Endodermal cell (in vitro differentiated cells): ENCODE results near the gene FTCD. TPM values are rescaled to one million over a fixed set of nuclear protein-coding genes. Genes with fewer than 3 reads are reported as not detected.

Experiments
- DNase-seq: peaks from one replicate; pipeline ENCODE4 v3.0.0-alpha.2; 2017
- H3K27ac ChIP-seq: 2 replicates; pipeline ENCODE4 v1.5.1; 2013; ENCODE audit warnings: mild to moderate bottlenecking, low read depth, low read length, moderate library complexity
- H3K27me3 ChIP-seq: 2 replicates; pipeline ENCODE4 v1.6.1; 2013; ENCODE audit warnings: mild to moderate bottlenecking, low read length, moderate library complexity; ENCODE audit not compliant: insufficient read depth, control insufficient read depth, poor library complexity, severe bottlenecking
- H3K36me3 ChIP-seq: 2 replicates; pipeline ENCODE4 v1.7.0; 2013; ENCODE audit warnings: mild to moderate bottlenecking, low read length, moderate library complexity; ENCODE audit not compliant: control insufficient read depth, insufficient read depth
- H3K4me1 ChIP-seq: one replicate; pipeline ENCODE4 v1.7.0; 2013; ENCODE audit warnings: low read length; ENCODE audit not compliant: control insufficient read depth, insufficient read depth
- H3K4me3 ChIP-seq: 2 replicates; pipeline ENCODE4 v1.5.1; 2013; ENCODE audit warnings: mild to moderate bottlenecking, low read length, moderate library complexity
- H3K9ac ChIP-seq: 2 replicates; pipeline ENCODE4 v1.6.1; 2013; ENCODE audit warnings: mild to moderate bottlenecking, low read length, moderate library complexity; ENCODE audit not compliant: poor library complexity, severe bottlenecking; ENCODE audit errors: extremely low read depth
- H3K9me3 ChIP-seq: 2 replicates; pipeline ENCODE4 v1.6.1; 2013; ENCODE audit warnings: mild to moderate bottlenecking, low read length, moderate library complexity; ENCODE audit not compliant: control insufficient read depth
- H3K27ac Mint-ChIP-seq: 2 replicates; pipeline ENCODE4 v1.8.0; 2020; ENCODE audit warnings: mixed read lengths
- H3K27me3 Mint-ChIP-seq: 2 replicates; pipeline ENCODE4 v1.8.0; 2021; ENCODE audit warnings: mild to moderate bottlenecking, mixed read lengths; ENCODE audit not compliant: insufficient read depth
- H3K36me3 Mint-ChIP-seq: 2 replicates; pipeline ENCODE4 v1.8.0; 2020; ENCODE audit warnings: low read depth, mixed read lengths
- H3K4me1 Mint-ChIP-seq: 2 replicates; pipeline ENCODE4 v1.8.0; 2020; ENCODE audit warnings: mixed read lengths
- H3K4me3 Mint-ChIP-seq: 2 replicates; pipeline ENCODE4 v1.8.0; 2020; ENCODE audit warnings: mild to moderate bottlenecking, moderate library complexity, mixed read lengths
- H3K9me3 Mint-ChIP-seq: 2 replicates; pipeline ENCODE4 v1.8.0; 2020; ENCODE audit warnings: mild to moderate bottlenecking, mixed read lengths
- WGBS, 2 experiments: methylation state at CpG; one replicate each; pipeline versions ENCODE4 v1.1.5 to v1.1.7; 2013; ENCODE audit warnings: missing lambda C conversion rate in 2 of 2, mixed read lengths in 1 of 2; ENCODE audit not compliant: insufficient coverage in 1 of 2, insufficient read length in 1 of 2; 5-methylcytosine and 5-hydroxymethylcytosine counted together
- total RNA-seq, 2 donors: library from RNA; stranded (reverse); fragmentation: NEBNext Ultra II Directional in 1 of 2; extraction: Animal tissue kit (Norgen Biotek cat#: 25700) in 1 of 2; gene quantifications; 2 replicates in 1 of 2; 3 replicates in 1 of 2; pipeline ENCODE4 v1.2.1, GENCODE V29; 2021
- TF ChIP-seq, protein P1 (sequence below): fragments of 200-600 bp; sonication (generic); conservative IDR thresholded peaks from 2 replicates; pipeline ENCODE4 v1.5.0; 2021; ENCODE audit warnings: antibody characterized with exemption, mild to moderate bottlenecking

FTCD gene
- total RNA-seq, 2 donors from 2014 or later = 3.5 to 4.6 TPM

DNA sequence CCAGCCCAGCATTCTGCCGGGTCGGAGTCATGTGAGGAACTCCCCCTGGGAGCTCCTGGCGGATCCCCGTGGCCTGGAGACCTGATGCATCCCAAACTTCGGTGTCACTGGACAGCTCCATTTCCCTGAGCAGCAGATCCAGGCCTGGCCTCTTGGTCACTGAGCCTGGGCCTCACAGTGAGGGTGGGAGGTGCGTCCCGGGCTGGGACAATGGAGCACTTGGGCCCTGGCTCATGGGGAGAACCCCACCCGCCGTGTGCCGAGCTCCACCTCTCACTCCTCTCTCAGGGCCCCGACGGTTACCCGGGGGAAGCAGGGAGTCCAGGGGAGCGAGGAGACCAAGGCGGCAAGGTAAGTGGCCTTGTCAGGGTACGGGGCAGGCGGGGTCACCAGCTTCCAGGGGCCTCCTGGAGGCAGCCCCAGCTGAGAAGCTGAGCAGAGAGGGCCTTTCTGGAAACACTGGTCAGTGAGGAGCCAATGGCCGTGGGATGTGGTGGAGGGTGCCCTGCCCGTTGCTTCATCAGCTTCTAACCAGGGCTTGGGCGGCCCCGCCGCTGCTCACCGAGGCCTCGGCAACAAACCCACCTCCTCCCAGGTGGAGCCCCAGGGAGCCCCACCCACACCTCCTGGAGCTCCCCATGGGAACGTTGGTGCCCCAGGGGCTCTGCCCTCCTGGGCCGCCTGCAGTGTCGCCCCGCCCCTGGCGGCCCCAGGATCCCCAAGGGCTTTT, 37.6 kb downstream of the FTCD start:
- H3K27ac Mint-ChIP-seq = no peak overlapping the region
- no peak overlapping the region for H3K27ac ChIP-seq
- peak; percentile 38 for DNase-seq

DNA sequence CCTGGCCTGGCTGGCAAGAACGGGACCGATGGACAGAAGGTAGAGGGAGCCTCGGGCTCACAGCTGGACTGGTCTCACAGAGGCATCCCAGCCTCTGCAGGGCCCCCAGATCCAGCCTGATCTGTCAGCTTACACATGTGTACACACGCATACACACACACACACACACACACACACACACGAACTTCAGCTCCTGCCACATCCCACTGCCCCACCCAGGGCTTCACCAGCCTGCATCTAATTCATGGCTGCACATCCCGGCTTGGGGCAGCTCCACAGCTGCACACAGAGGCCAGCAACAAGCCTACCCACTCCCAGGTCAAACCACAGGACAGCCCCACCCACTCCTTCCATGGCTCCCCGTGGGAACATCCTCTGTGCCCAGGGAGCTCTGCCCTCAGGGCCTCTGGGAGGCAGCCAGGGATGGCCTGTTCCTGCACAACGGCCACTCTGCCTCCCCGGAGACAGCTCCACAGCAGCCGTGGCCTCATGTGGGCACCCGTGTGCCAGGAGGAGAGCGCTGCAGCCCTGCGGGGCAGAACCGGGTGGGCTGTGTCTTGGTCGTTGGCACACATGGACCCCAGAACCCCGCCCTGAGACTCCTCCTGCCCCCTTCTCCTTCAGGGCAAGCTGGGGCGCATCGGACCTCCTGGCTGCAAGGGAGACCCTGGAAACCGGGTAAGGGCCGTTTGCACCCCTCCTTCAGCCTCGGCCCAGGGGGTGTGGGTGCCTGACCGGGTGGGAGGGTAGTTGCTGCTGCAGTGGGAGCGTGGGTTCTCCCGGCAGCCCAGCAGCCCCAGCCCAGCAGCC, 38.4 kb downstream of the FTCD start:
- Mint-ChIP-seq H3K9me3 (peaks cover 10% of the 10 kb centered on the region), H3K27me3 (no peaks in the 10 kb centered on the region), H3K36me3 (peaks cover 50% of the 10 kb centered on the region), H3K4me1 (no peaks in the 10 kb centered on the region), H3K4me3 (no peak overlapping the region), H3K27ac (no peak overlapping the region)
- Histone ChIP-seq H3K4me1 (no peaks in the 10 kb centered on the region), H3K9me3 (peaks cover 19% of the 10 kb centered on the region), H3K27me3 (no peaks in the 10 kb centered on the region), H3K27ac (no peak overlapping the region), H3K36me3 (peaks cover 76% of the 10 kb centered on the region), H3K9ac (no peak overlapping the region), H3K4me3 (no peak overlapping the region)
- 93 to 95% methylated on average over 3 to 24 of the region's 24 CpGs for WGBS, 2 experiments
- TF ChIP-seq, protein P1, sequence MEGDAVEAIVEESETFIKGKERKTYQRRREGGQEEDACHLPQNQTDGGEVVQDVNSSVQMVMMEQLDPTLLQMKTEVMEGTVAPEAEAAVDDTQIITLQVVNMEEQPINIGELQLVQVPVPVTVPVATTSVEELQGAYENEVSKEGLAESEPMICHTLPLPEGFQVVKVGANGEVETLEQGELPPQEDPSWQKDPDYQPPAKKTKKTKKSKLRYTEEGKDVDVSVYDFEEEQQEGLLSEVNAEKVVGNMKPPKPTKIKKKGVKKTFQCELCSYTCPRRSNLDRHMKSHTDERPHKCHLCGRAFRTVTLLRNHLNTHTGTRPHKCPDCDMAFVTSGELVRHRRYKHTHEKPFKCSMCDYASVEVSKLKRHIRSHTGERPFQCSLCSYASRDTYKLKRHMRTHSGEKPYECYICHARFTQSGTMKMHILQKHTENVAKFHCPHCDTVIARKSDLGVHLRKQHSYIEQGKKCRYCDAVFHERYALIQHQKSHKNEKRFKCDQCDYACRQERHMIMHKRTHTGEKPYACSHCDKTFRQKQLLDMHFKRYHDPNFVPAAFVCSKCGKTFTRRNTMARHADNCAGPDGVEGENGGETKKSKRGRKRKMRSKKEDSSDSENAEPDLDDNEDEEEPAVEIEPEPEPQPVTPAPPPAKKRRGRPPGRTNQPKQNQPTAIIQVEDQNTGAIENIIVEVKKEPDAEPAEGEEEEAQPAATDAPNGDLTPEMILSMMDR = no peak
- peak; percentile 30 for DNase-seq

More for the DNA sequence above, 37.6 kb downstream of the FTCD start:
- Histone ChIP-seq H3K36me3 (peaks cover 75% of the 10 kb centered on the region), H3K4me3 (no peak overlapping the region), H3K4me1 (no peaks in the 10 kb centered on the region), H3K27me3 (no peaks in the 10 kb centered on the region), H3K9ac (no peak overlapping the region), H3K9me3 (peaks cover 19% of the 10 kb centered on the region)
- Mint-ChIP-seq H3K27me3 (no peaks in the 10 kb centered on the region), H3K4me3 (no peak overlapping the region), H3K36me3 (peaks cover 54% of the 10 kb centered on the region), H3K9me3 (peaks cover 10% of the 10 kb centered on the region), H3K4me1 (no peaks in the 10 kb centered on the region)
- TF ChIP-seq, protein P1 = no peak
- WGBS, 2 experiments = 90 to 93% methylated on average over 20 to 29 of the region's 29 CpGs

DNA sequence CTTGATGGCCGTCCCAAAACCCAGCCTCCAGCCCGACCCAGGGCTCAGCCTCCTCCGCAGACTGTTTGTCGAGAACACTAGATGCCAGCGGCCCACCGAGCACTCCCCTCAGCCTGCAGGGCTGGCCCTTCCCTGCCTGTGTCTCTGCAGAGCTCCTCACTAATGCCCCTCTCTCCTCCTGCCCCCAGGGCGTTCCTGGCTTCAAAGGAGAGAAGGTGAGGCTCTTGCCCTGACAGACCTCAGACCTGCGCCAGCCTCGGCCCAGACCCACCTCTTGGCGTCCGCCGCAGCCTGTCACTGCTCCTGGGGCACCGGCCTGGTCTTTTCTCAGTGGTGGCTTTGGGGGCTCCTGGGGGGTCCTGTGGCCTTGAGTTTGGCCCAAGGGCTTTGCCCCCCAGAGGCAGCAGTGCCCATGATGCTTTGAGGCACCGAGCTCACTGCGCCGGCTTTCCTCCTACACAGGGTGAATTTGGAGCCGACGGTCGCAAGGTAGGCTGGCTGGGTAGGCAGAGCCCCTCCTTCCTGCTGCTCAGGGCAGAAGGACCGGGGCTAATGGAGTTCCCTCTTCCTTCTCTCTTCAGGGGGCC, 39.1 kb downstream of the FTCD start:
- peaks cover 19% of the 10 kb centered on the region for H3K9me3 ChIP-seq
- 93 to 94% methylated on average over 13 to 20 of the region's 20 CpGs for WGBS, 2 experiments
- Mint-ChIP-seq H3K27ac (no peak overlapping the region), H3K4me1 (no peaks in the 10 kb centered on the region), H3K27me3 (no peaks in the 10 kb centered on the region), H3K4me3 (no peak overlapping the region), H3K36me3 (peaks cover 53% of the 10 kb centered on the region), H3K9me3 (peaks cover 10% of the 10 kb centered on the region)
- H3K27ac ChIP-seq = no peak overlapping the region
- no peaks in the 10 kb centered on the region for H3K4me1 ChIP-seq
- peak; percentile 31 for DNase-seq
- no peak overlapping the region for H3K9ac ChIP-seq
- H3K4me3 ChIP-seq = no peak overlapping the region
- no peaks in the 10 kb centered on the region for H3K27me3 ChIP-seq
- H3K36me3 ChIP-seq = peaks cover 72% of the 10 kb centered on the region
- TF ChIP-seq, protein P1 = no peak
